OCI-LY7 (cell line): ENCODE data around the gene THOC7. TPM values are rescaled to one million over a fixed set of nuclear protein-coding genes. Genes with fewer than 3 reads are reported as not detected.

Experiments used
- BruUV-seq: library from RNA; stranded (reverse); fragments of 400-500 nt; replicated peaks from 2 replicates; lab custom pipeline; 2021; lab: Mats Ljungman, UMichigan
- CTCF ChIA-PET: fragments of 300-600 bp; sonication (Branson Sonifier 250); formaldehyde crosslinking; loops from one replicate; lab custom pipeline; 2022; ENCODE audit warnings: antibody characterized with exemption; ENCODE audit not compliant: unreplicated experiment; lab: Charles Lee
- POLR2A ChIA-PET: fragments of 300-600 bp; sonication (Branson Sonifier 250); formaldehyde crosslinking; loops from one replicate; lab custom pipeline; 2022; ENCODE audit warnings: antibody characterized with exemption; lab: Charles Lee
- DNase-seq: peaks from one replicate; pipeline ENCODE4 v3.0.0-alpha.2; 2015; ENCODE audit warnings: low spot score
- H2AFZ ChIP-seq: fragments of 200-600 bp; sonication (generic), shearing (Covaris generic); 2 replicates; pipeline ENCODE4 v1.6.1; 2014; ENCODE audit warnings: mild to moderate bottlenecking, antibody characterized with exemption, low read length, moderate library complexity
- H3K27ac ChIP-seq: fragments of 200-600 bp; sonication (generic); 2 replicates; pipeline ENCODE4 v1.5.1; 2014; ENCODE audit warnings: mixed run types, low read depth, mild to moderate bottlenecking, moderate library complexity, low read length, inconsistent platforms; ENCODE audit not compliant: poor library complexity, severe bottlenecking
- H3K36me3 ChIP-seq: fragments of 200-600 bp; sonication (generic); 2 replicates; pipeline ENCODE4 v1.6.1; 2014; ENCODE audit warnings: mild to moderate bottlenecking, antibody characterized with exemption, low read length, moderate library complexity, mixed read lengths; ENCODE audit not compliant: insufficient read depth
- H3K4me1 ChIP-seq: fragments of 200-600 bp; sonication (generic); 2 replicates; pipeline ENCODE4 v1.5.1; 2014; ENCODE audit warnings: mild to moderate bottlenecking, low read length; ENCODE audit not compliant: insufficient read depth, poor library complexity, severe bottlenecking
- H3K4me2 ChIP-seq: fragments of 200-600 bp; sonication (generic); 2 replicates; pipeline ENCODE4 v1.6.1; 2014; ENCODE audit warnings: mild to moderate bottlenecking, low read length
- H3K4me3 ChIP-seq: fragments of 200-600 bp; sonication (generic); 2 replicates; pipeline ENCODE4 v1.5.1; 2014; ENCODE audit warnings: mild to moderate bottlenecking, low read depth, low read length; ENCODE audit not compliant: poor library complexity, severe bottlenecking
- H3K79me2 ChIP-seq: fragments of 200-600 bp; sonication (generic); 2 replicates; pipeline ENCODE4 v1.6.1; 2016; ENCODE audit warnings: low read depth, mild to moderate bottlenecking, low read length, moderate library complexity, mixed read lengths; ENCODE audit not compliant: insufficient read depth
- H3K9me2 ChIP-seq: fragments of 200-600 bp; sonication (generic); 2 replicates; pipeline ENCODE4 v1.6.1; 2016; ENCODE audit warnings: mild to moderate bottlenecking, low read length, mixed read lengths; ENCODE audit not compliant: insufficient read depth
- H3K9me3 ChIP-seq: fragments of 200-600 bp; sonication (generic); 2 replicates; pipeline ENCODE4 v1.6.1; 2014; ENCODE audit warnings: mild to moderate bottlenecking, mixed run types, low read length, mixed read lengths
- H4K20me1 ChIP-seq: fragments of 200-600 bp; sonication (generic); 2 replicates; pipeline ENCODE4 v1.6.1; 2014; ENCODE audit warnings: mild to moderate bottlenecking, antibody characterized with exemption, low read length, moderate library complexity, mixed read lengths; ENCODE audit not compliant: insufficient read depth
- EZH2phosphoT487 ChIP-seq: fragments of 200-600 bp; sonication (generic); IDR thresholded peaks from 2 replicates; pipeline ENCODE4 v1.6.1; 2018; ENCODE audit warnings: low read depth, borderline replicate concordance, mild to moderate bottlenecking, mixed run types, antibody characterized with exemption, low read length, moderate library complexity, mixed read lengths
- intact Hi-C: fragments of 100-400 bp; cut with micrococcal nuclease; formaldehyde crosslinking; loops from one replicate; pipeline ENCODE4 v1.10.0; 2022; ENCODE audit not compliant: unreplicated experiment
- total RNA-seq, 2 experiments: library from RNA; depleted of rRNA in 1 of 2; stranded (reverse); fragments of >200 nt in 1 of 2; shearing (Covaris generic) in 1 of 2; gene quantifications; 2 replicates each; pipeline ENCODE4 v1.2.3, GENCODE V29; 2014 to 2022
- TF ChIP-seq, protein P1 (sequence below): fragments of 200-600 bp; sonication (generic); conservative IDR thresholded peaks from 2 replicates; pipeline ENCODE4 v1.5.1; 2014; ENCODE audit warnings: mild to moderate bottlenecking, antibody characterized with exemption, low read length, moderate library complexity, mixed read lengths

The THOC7 gene
- total RNA-seq, 2 experiments from 2014 or later: 62.2 to 103 TPM

DNA sequence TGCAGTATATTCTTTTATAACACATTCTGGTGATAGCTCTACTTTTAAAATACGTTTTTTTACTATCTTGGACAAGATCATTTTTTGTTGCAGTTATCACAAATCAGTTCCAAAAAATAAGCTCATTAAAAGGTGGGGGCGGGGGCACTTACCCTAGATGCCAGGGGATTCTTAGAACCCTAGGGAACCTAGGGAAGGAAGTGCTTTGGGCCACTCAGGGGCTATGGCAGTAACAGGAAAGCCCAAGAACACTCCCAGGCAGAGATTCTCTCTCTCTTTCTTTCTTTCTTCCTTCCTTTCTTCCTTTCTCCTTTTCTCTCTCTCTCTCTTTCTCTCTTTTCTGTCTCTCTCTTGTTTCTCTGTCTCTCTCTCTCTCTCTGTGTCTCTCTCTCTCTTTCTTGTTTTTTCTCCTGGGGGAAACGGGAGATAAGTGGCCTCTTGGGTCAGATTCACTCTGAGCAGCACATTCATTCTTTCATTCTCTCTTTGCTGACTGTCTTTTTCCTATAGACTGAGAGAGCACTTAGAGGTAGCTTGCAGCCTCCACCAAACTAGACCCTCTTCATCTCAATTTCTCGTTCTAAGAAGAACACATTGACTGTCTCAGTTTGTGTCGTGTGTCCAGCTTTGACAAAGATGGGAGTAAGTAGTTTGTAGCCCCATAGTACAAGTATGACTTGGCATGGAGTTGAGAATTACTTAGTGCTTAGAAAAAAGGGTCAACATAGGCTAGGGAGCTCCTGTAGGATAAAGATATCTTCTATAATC lies 32.0 kb upstream of the THOC7 start:
- DNase-seq: no peak
- POLR2A ChIA-PET: interaction anchor here (0.6 to 5.7 kb wide), 4 partner anchors 12 to 136 kb away, joined by 3 to 17 read pairs (median 3); no protein-coding TSS in a partner anchor
- no peak overlapping the region for H3K4me2 ChIP-seq
- TF ChIP-seq, protein P1, sequence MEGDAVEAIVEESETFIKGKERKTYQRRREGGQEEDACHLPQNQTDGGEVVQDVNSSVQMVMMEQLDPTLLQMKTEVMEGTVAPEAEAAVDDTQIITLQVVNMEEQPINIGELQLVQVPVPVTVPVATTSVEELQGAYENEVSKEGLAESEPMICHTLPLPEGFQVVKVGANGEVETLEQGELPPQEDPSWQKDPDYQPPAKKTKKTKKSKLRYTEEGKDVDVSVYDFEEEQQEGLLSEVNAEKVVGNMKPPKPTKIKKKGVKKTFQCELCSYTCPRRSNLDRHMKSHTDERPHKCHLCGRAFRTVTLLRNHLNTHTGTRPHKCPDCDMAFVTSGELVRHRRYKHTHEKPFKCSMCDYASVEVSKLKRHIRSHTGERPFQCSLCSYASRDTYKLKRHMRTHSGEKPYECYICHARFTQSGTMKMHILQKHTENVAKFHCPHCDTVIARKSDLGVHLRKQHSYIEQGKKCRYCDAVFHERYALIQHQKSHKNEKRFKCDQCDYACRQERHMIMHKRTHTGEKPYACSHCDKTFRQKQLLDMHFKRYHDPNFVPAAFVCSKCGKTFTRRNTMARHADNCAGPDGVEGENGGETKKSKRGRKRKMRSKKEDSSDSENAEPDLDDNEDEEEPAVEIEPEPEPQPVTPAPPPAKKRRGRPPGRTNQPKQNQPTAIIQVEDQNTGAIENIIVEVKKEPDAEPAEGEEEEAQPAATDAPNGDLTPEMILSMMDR: no peak
- no peak for TF ChIP-seq EZH2phosphoT487
- CTCF ChIA-PET: no interaction called here
- no peaks in the 10 kb centered on the region for H3K9me3 ChIP-seq
- H3K9me2 ChIP-seq: no peaks in the 10 kb centered on the region
- peaks cover 17% of the 10 kb centered on the region; the same call in 1 of the 2 replicates for H3K79me2 ChIP-seq
- no peak overlapping the region for H2AFZ ChIP-seq
- H3K27ac ChIP-seq: no peak overlapping the region
- no TSS peak for BruUV-seq
- intact Hi-C loops: no loop called here
- H3K4me1 ChIP-seq: peaks cover 13% of the 10 kb centered on the region
- H3K36me3 ChIP-seq: peaks cover 39% of the 10 kb centered on the region
- no peak overlapping the region for H3K4me3 ChIP-seq
- H4K20me1 ChIP-seq: peaks cover 18% of the 10 kb centered on the region; the same call in 1 of the 2 replicates

DNA sequence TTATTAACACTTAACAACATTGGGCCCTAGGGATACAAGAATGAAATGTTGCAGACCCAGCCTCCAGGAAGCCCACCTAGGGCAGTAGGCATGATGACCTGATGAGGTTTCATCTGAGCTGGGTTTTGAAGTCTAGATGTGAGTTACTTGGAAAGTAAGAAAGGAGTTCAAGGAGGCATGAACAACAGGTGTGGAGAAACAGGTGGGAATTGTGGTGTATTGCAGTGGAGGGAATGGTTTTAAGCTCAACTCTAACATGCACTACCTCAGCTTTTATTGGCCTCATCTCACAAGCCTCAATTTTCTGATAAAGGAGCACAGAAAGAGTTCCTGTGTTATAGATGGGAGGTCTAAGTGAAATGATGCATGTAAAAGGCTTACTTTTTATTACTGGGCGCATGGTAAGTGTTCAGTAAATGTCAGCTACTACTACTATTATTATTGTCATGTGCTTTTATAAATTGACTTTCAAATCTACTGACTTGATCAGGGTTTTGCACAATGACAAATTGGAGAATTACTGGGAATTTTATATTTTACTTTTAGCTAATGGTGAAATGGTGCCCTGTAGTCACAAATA lies 29.3 kb upstream of the THOC7 start:
- Histone ChIP-seq H4K20me1 (peaks cover 24% of the 10 kb centered on the region; the same call in 1 of the 2 replicates), H3K4me2 (no peak overlapping the region), H3K36me3 (peaks cover 12% of the 10 kb centered on the region), H3K79me2 (peaks cover 40% of the 10 kb centered on the region; the same call in 1 of the 2 replicates), H2AFZ (no peak overlapping the region), H3K4me3 (no peak overlapping the region), H3K4me1 (peaks cover 13% of the 10 kb centered on the region), H3K9me2 (no peaks in the 10 kb centered on the region), H3K9me3 (no peaks in the 10 kb centered on the region), H3K27ac (no peak overlapping the region)
- intact Hi-C loops: no loop called here
- POLR2A ChIA-PET: interaction anchor here (1.4 to 5.7 kb wide), 2 partner anchors 8 to 9 kb away, joined by 3 to 17 read pairs; no protein-coding TSS in a partner anchor
- DNase-seq: no peak
- no peak for TF ChIP-seq EZH2phosphoT487
- TF ChIP-seq, protein P1: no peak
- CTCF ChIA-PET: no interaction called here
- BruUV-seq: no TSS peak
